ENCODE measurements around the gene SEPTIN8.

The SEPTIN8 gene

DNA sequence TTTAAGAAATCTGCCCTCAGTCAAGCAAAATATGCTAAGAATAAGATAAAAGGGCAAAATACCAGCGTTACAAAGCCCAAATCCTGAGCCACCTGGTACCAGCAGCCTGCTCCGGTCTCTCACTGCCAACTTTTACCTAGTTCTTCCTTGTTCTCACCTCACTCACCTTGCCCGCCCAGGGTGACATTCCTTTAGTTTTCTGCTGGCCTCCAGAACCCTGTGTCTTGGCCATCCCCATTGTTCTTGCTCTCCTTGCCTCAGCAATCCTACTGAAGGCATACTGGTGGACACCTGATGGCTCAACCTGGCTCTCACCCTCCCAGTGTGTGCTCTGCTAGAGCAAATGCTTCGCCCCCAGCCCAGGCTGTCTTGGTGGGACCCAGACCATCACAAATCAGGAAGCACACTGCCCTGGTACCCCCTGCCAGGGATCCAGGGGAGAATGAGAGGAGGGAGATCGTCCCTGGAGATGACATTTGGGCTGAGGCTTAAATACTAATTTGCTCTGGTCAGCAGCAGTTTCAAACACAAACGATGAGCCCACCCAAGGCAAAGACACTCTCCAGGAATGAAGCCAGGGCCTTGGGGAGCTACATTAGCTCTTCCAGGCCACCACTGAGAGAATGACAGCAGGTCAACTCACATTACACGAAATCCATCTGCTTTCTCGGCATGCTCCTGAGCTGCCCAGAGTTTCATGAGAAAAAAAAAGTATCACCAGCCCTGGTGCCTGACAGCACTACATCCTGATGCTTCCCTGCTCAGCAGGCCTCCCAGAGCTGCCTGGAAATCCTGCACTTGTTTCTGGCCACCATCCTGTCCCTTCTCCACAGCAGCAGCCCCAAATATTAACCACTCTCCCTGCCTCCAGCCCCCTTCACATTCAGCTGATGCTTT, 12.2 kb upstream of the SEPTIN8 start:
- no peak overlapping the region for H3K4me3 ChIP-seq (replicated peaks; ENCODE audit: insufficient read depth, low read length)
- DNase-seq (ENCODE audit: low read depth in 1 of 2, low spot score in 1 of 2) = no peak
- H3K27ac ChIP-seq (replicated peaks) = no peak overlapping the region
- no peaks in the 10 kb centered on the region for H3K27me3 ChIP-seq (ENCODE audit: insufficient read depth, poor library complexity, severe bottlenecking)
- TF ChIP-seq GABPA (IDR thresholded peaks at IDR 0.05; ENCODE audit: low read depth) = no peak
- TF ChIP-seq, protein P1, sequence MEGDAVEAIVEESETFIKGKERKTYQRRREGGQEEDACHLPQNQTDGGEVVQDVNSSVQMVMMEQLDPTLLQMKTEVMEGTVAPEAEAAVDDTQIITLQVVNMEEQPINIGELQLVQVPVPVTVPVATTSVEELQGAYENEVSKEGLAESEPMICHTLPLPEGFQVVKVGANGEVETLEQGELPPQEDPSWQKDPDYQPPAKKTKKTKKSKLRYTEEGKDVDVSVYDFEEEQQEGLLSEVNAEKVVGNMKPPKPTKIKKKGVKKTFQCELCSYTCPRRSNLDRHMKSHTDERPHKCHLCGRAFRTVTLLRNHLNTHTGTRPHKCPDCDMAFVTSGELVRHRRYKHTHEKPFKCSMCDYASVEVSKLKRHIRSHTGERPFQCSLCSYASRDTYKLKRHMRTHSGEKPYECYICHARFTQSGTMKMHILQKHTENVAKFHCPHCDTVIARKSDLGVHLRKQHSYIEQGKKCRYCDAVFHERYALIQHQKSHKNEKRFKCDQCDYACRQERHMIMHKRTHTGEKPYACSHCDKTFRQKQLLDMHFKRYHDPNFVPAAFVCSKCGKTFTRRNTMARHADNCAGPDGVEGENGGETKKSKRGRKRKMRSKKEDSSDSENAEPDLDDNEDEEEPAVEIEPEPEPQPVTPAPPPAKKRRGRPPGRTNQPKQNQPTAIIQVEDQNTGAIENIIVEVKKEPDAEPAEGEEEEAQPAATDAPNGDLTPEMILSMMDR (IDR thresholded peaks at IDR 0.05; ENCODE audit: insufficient read depth, low read length) = no peak
- TF ChIP-seq, protein P2, sequence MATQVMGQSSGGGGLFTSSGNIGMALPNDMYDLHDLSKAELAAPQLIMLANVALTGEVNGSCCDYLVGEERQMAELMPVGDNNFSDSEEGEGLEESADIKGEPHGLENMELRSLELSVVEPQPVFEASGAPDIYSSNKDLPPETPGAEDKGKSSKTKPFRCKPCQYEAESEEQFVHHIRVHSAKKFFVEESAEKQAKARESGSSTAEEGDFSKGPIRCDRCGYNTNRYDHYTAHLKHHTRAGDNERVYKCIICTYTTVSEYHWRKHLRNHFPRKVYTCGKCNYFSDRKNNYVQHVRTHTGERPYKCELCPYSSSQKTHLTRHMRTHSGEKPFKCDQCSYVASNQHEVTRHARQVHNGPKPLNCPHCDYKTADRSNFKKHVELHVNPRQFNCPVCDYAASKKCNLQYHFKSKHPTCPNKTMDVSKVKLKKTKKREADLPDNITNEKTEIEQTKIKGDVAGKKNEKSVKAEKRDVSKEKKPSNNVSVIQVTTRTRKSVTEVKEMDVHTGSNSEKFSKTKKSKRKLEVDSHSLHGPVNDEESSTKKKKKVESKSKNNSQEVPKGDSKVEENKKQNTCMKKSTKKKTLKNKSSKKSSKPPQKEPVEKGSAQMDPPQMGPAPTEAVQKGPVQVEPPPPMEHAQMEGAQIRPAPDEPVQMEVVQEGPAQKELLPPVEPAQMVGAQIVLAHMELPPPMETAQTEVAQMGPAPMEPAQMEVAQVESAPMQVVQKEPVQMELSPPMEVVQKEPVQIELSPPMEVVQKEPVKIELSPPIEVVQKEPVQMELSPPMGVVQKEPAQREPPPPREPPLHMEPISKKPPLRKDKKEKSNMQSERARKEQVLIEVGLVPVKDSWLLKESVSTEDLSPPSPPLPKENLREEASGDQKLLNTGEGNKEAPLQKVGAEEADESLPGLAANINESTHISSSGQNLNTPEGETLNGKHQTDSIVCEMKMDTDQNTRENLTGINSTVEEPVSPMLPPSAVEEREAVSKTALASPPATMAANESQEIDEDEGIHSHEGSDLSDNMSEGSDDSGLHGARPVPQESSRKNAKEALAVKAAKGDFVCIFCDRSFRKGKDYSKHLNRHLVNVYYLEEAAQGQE (IDR thresholded peaks at IDR 0.05; ENCODE audit: insufficient replicate concordance, low read depth) = no peak
- no peak for TF ChIP-seq POLR2AphosphoS5 (IDR thresholded peaks at IDR 0.05; ENCODE audit: low read depth)
- TF ChIP-seq SPI1 (IDR thresholded peaks at IDR 0.05; ENCODE audit: borderline replicate concordance, low read depth) = no peak

DNA sequence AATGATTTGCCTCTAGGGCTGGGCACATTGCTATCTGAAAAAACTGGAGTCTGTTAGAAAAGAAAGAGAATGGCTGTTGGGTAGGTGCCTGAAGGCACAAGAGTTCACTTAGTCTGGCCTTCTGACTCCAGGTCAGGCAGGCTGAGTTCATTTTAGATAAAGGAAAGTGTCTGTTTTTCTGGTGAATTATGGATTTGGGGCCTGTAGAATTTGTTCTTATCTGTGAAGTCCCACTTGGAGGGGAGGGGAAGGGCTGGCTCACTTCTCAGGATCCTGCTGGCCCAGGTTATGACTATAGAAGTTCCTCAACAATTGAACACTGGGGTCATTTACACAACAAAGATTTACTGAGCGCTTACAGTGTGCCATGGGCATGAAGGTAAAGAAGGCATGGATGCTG, 11.5 kb upstream of the SEPTIN8 start:
- Histone ChIP-seq H3K27ac (replicated peaks) (no peak overlapping the region), H3K4me3 (replicated peaks; ENCODE audit: insufficient read depth, low read length) (no peak overlapping the region), H3K27me3 (ENCODE audit: insufficient read depth, poor library complexity, severe bottlenecking) (no peaks in the 10 kb centered on the region)
- no peak for DNase-seq (ENCODE audit: low read depth in 1 of 2, low spot score in 1 of 2)
- TF ChIP-seq SPI1 (IDR thresholded peaks at IDR 0.05; ENCODE audit: borderline replicate concordance, low read depth) = no peak
- no peak for TF ChIP-seq GABPA (IDR thresholded peaks at IDR 0.05; ENCODE audit: low read depth)
- TF ChIP-seq POLR2AphosphoS5 (IDR thresholded peaks at IDR 0.05; ENCODE audit: low read depth) = no peak
- TF ChIP-seq, protein P2 (IDR thresholded peaks at IDR 0.05; ENCODE audit: insufficient replicate concordance, low read depth) = no peak
- TF ChIP-seq, protein P1 (IDR thresholded peaks at IDR 0.05; ENCODE audit: insufficient read depth, low read length) = no peak

DNA sequence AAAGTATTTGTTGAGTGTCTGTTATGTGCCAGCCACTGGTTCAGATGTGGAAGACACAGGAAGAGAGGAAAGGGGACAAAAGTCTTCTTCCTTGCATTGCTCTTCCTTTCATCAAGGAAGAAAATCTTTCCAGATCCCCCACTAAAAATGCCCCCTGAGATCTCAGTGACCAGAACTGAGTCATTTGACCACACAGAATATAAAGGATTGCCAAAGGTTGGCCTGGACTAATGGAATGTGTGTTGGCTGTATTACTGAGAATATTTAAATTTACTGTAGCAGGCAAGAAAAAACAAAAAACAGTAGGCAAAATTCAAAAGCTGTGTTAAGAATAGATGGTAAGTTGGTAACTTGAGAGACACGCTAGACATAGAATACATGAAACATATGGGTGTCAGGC, 10.0 kb upstream of the SEPTIN8 start:
- DNase-seq (ENCODE audit: low read depth in 1 of 2, low spot score in 1 of 2) = no peak
- no peaks in the 10 kb centered on the region for H3K27me3 ChIP-seq (ENCODE audit: insufficient read depth, poor library complexity, severe bottlenecking)
- TF ChIP-seq, protein P1 (IDR thresholded peaks at IDR 0.05; ENCODE audit: insufficient read depth, low read length) = no peak
- TF ChIP-seq, protein P2 (IDR thresholded peaks at IDR 0.05; ENCODE audit: insufficient replicate concordance, low read depth) = no peak
- TF ChIP-seq SPI1 (IDR thresholded peaks at IDR 0.05; ENCODE audit: borderline replicate concordance, low read depth) = no peak
- TF ChIP-seq POLR2AphosphoS5 (IDR thresholded peaks at IDR 0.05; ENCODE audit: low read depth) = no peak
- TF ChIP-seq GABPA (IDR thresholded peaks at IDR 0.05; ENCODE audit: low read depth) = no peak
- H3K27ac ChIP-seq (replicated peaks) = no peak overlapping the region
- no peak overlapping the region for H3K4me3 ChIP-seq (replicated peaks; ENCODE audit: insufficient read depth, low read length)
